H4 (cell line): Measurements from ENCODE around the gene PAQR4. TPM values are rescaled to one million over a fixed set of nuclear protein-coding genes. Genes with fewer than 3 reads are reported as not detected.
A peak's percentile ranks its signal among the peaks of the same experiment; 100 is the strongest.

Experiments used
- DNase-seq: peaks from one replicate; pipeline ENCODE4 v3.0.0-alpha.2; 2015; ENCODE audit warnings: low spot score
- total RNA-seq: library from RNA; depleted of rRNA; stranded (reverse); fragments of >200 nt; shearing (Covaris generic); gene quantifications from 2 replicates; pipeline ENCODE4 v1.2.3, GENCODE V29; 2014

PAQR4 gene
- total RNA-seq, 1 experiment from 2014 or later: 14.4 TPM

GRCh38 chr16:3004781-3005284, 35.7 kb downstream of the PAQR4 start:
- no peak for DNase-seq

- no peak for DNase-seq
Measured at GRCh38 chr16:3007059-3007956, 38.2 kb downstream of the PAQR4 start.

- DNase-seq: no peak
Measured at GRCh38 chr16:3007957-3008689, 39.0 kb downstream of the PAQR4 start.

- no peak for DNase-seq
Measured at GRCh38 chr16:3008690-3009037, 39.5 kb downstream of the PAQR4 start.

GRCh38 chr16:3009568-3010390, 40.6 kb downstream of the PAQR4 start:
- DNase-seq: no peak

GRCh38 chr16:3010510-3010909, 41.4 kb downstream of the PAQR4 start:
- no peak for DNase-seq

- DNase-seq: no peak
Measured at GRCh38 chr16:3012246-3012645, 43.1 kb downstream of the PAQR4 start.

- no peak for DNase-seq
Measured at GRCh38 chr16:3012828-3013420, 43.8 kb downstream of the PAQR4 start, which contains the start of gene CLDN9. TSS of gene CLDN9 (plus strand) at chr16:3012923. CDS start at chr16:3013363, 440 bp downstream.

GRCh38 chr16:3013491-3013951, 44.4 kb downstream of the PAQR4 start:
- DNase-seq: no peak

GRCh38 chr16:3013998-3014690, 45.0 kb downstream of the PAQR4 start:
- DNase-seq: no peak

GRCh38 chr16:3014971-3015370, 45.8 kb downstream of the PAQR4 start:
- DNase-seq: no peak

GRCh38 chr16:3015865-3016521, 46.8 kb downstream of the PAQR4 start:
- no peak for DNase-seq

- no peak for DNase-seq
Measured at GRCh38 chr16:3017344-3017743, 48.2 kb downstream of the PAQR4 start.

GRCh38 chr16:3017794-3018506, 48.8 kb downstream of the PAQR4 start, which contains the start of gene CLDN6:
TSS of gene CLDN6 (minus strand) at chr16:3018183. CDS start at chr16:3016021, 2,162 bp downstream.
- no peak for DNase-seq

- DNase-seq: no peak
Measured at GRCh38 chr16:3019594-3020246, 50.6 kb downstream of the PAQR4 start.

GRCh38 chr16:3020247-3020603, 51.1 kb downstream of the PAQR4 start, which contains the start of gene TNFRSF12A:
TSS of gene TNFRSF12A (plus strand) at chr16:3020368. CDS start at chr16:3020398, 30 bp downstream.
- DNase-seq: peak; percentile 63

GRCh38 chr16:3020604-3021448, 51.7 kb downstream of the PAQR4 start:
- peak; percentile 89 for DNase-seq
